NB4 (cell line): ENCODE measurements around the gene SMIM5.

Experiments
- CTCF ChIP-seq: IDR thresholded peaks from one replicate; pipeline ENCODE4 v1.5.1; 2012; ENCODE audit warnings: low read depth, low read length
- MYC ChIP-seq: IDR thresholded peaks from 2 replicates; pipeline ENCODE4 v1.6.1; 2011; ENCODE audit warnings: low read depth, low read length
- POLR2A ChIP-seq: IDR thresholded peaks from 2 replicates; pipeline ENCODE4 v1.6.1; 2011; ENCODE audit warnings: mild to moderate bottlenecking; ENCODE audit not compliant: insufficient read length; ENCODE audit errors: extremely low read depth

- TF ChIP-seq CTCF (no peak), POLR2A (no peak), MYC (no peak)
Observed at GRCh38 chr17:75654176-75654575, 20.9 kb downstream of the SMIM5 start.
